DOHH2 (cell line): Measurements from ENCODE around the gene NUCB1.
"Not testable (repeated sequence)": the region's sequence is repeated elsewhere in the genome, so short reads cannot be mapped to it uniquely, and the experiment has no call there.

Experiments used
- H3F3A ChIP-seq: fragments of 200-600 bp; sonication (generic), shearing (Covaris generic); 2 replicates; pipeline ENCODE4 v1.6.0; 2016; ENCODE audit warnings: antibody characterized with exemption, mild to moderate bottlenecking; ENCODE audit not compliant: control insufficient read depth, insufficient read depth
- H3K27ac ChIP-seq: fragments of 200-600 bp; sonication (generic); 2 replicates; pipeline ENCODE4 v1.5.1; 2014; ENCODE audit warnings: low read depth, mild to moderate bottlenecking, low read length, moderate library complexity
- H3K27me3 ChIP-seq: fragments of 200-600 bp; sonication (generic); 2 replicates; pipeline ENCODE4 v1.6.1; 2014; ENCODE audit warnings: mild to moderate bottlenecking, low read length, mixed read lengths; ENCODE audit not compliant: control insufficient read depth
- H3K36me3 ChIP-seq: fragments of 200-600 bp; sonication (generic); 2 replicates; pipeline ENCODE4 v1.6.1; 2014; ENCODE audit warnings: mild to moderate bottlenecking, low read length, moderate library complexity, mixed read lengths; ENCODE audit not compliant: control insufficient read depth
- H3K4me1 ChIP-seq: fragments of 200-600 bp; sonication (generic); 2 replicates; pipeline ENCODE4 v1.6.1; 2014; ENCODE audit warnings: mild to moderate bottlenecking, low read length, mixed read lengths; ENCODE audit not compliant: control insufficient read depth
- H3K4me2 ChIP-seq: fragments of 200-600 bp; sonication (generic); 2 replicates; pipeline ENCODE4 v1.6.0; 2014; ENCODE audit warnings: mild to moderate bottlenecking, low read length, moderate library complexity
- H3K4me3 ChIP-seq: fragments of 200-600 bp; sonication (generic); 2 replicates; pipeline ENCODE4 v1.5.1; 2014; ENCODE audit warnings: mild to moderate bottlenecking, low read length, mixed read lengths
- H3K79me2 ChIP-seq: fragments of 200-600 bp; sonication (generic); 2 replicates; pipeline ENCODE4 v1.6.1; 2014; ENCODE audit warnings: mild to moderate bottlenecking, low read length, mixed read lengths; ENCODE audit not compliant: control insufficient read depth
- H3K9me2 ChIP-seq: fragments of 200-600 bp; sonication (generic); replicated peaks from 2 replicates; pipeline ENCODE4 v1.6.1; 2014; ENCODE audit warnings: mild to moderate bottlenecking, low read length, mixed read lengths; ENCODE audit not compliant: control insufficient read depth
- H3K9me3 ChIP-seq: fragments of 200-600 bp; sonication (generic); 2 replicates; pipeline ENCODE4 v1.6.1; 2014; ENCODE audit warnings: antibody characterized with exemption, low read length, mixed read lengths; ENCODE audit not compliant: control insufficient read depth, insufficient read depth
- H4K20me1 ChIP-seq: fragments of 200-600 bp; sonication (generic); 2 replicates; pipeline ENCODE4 v1.6.0; 2014; ENCODE audit warnings: low read depth, mild to moderate bottlenecking, antibody characterized with exemption, low read length, moderate library complexity; ENCODE audit not compliant: control insufficient read depth, insufficient read depth
- CTCF ChIP-seq: fragments of 200-600 bp; sonication (generic); IDR thresholded peaks from one replicate; pipeline ENCODE4 v1.5.1; 2014; ENCODE audit warnings: antibody characterized with exemption, mild to moderate bottlenecking, low read depth, low read length; ENCODE audit not compliant: poor library complexity, severe bottlenecking
- EZH2phosphoT487 ChIP-seq: fragments of 200-600 bp; sonication (generic); IDR thresholded peaks from 2 replicates; pipeline ENCODE4 v1.6.1; 2017; ENCODE audit warnings: borderline replicate concordance, mild to moderate bottlenecking, antibody characterized with exemption, low read length, moderate library complexity, mixed read lengths

Gene NUCB1

GRCh38 chr19:48897181-48897580 is 2.9 kb upstream of the NUCB1 start:
- Histone ChIP-seq H3K4me3 (no peak overlapping the region), H4K20me1 (no peaks in the 10 kb centered on the region), H3F3A (peaks cover 4% of the 10 kb centered on the region; the same call in 1 of the 2 replicates)

GRCh38 chr19:48899386-48899749 is 744 bp upstream of the NUCB1 start:
- H3K9me3 ChIP-seq, H4K20me1 ChIP-seq, H3K4me2 ChIP-seq, H3K27me3 ChIP-seq, H3F3A ChIP-seq, H3K27ac ChIP-seq, H3K9me2 ChIP-seq: not testable (repeated sequence)
- Histone ChIP-seq H3K79me2 (peaks cover 24% of the 10 kb centered on the region), H3K36me3 (peaks cover 18% of the 10 kb centered on the region), H3K4me3 (peak overlapping the region; percentile 82; the same call in 1 of the 2 replicates), H3K4me1 (peaks cover 23% of the 10 kb centered on the region)

More at GRCh38 chr19:48897181-48897580, 2.9 kb upstream of the NUCB1 start:
- Histone ChIP-seq H3K27ac (no peak overlapping the region), H3K27me3 (no peaks in the 10 kb centered on the region), H3K9me2 (no peaks in the 10 kb centered on the region), H3K79me2 (peaks cover 19% of the 10 kb centered on the region), H3K4me1 (peaks cover 26% of the 10 kb centered on the region), H3K36me3 (peaks cover 12% of the 10 kb centered on the region), H3K9me3 (no peaks in the 10 kb centered on the region), H3K4me2 (no peak overlapping the region)
- no peak for TF ChIP-seq EZH2phosphoT487
- TF ChIP-seq CTCF = no peak

- Histone ChIP-seq H3K9me3 (no peaks in the 10 kb centered on the region), H3K79me2 (peaks cover 24% of the 10 kb centered on the region), H3K27me3 (no peaks in the 10 kb centered on the region), H3K27ac (peak overlapping the region; percentile 50), H3K4me2 (peak overlapping the region; percentile 80), H3K4me1 (peaks cover 21% of the 10 kb centered on the region), H3F3A (peaks cover 4% of the 10 kb centered on the region; the same call in 1 of the 2 replicates), H3K36me3 (peaks cover 29% of the 10 kb centered on the region), H3K4me3 (peak overlapping the region; percentile 82), H3K9me2 (no peaks in the 10 kb centered on the region), H4K20me1 (no peaks in the 10 kb centered on the region)
- TF ChIP-seq CTCF = peak; percentile 18
- no peak for TF ChIP-seq EZH2phosphoT487
These were observed 630 bp downstream of the NUCB1 start for GRCh38 chr19:48900477-48901406.

GRCh38 chr19:48902291-48902690 is 2.2 kb downstream of the NUCB1 start:
- H3K9me2 ChIP-seq, H3K27me3 ChIP-seq, H3K4me2 ChIP-seq, H3K9me3 ChIP-seq, H3K4me3 ChIP-seq, H3F3A ChIP-seq, H3K27ac ChIP-seq, H4K20me1 ChIP-seq: not testable (repeated sequence)
- Histone ChIP-seq H3K79me2 (peaks cover 24% of the 10 kb centered on the region), H3K4me1 (peaks cover 17% of the 10 kb centered on the region), H3K36me3 (peaks cover 33% of the 10 kb centered on the region)

GRCh38 chr19:48903788-48904187 is 3.7 kb downstream of the NUCB1 start:
- not testable (repeated sequence) for H3K9me2 ChIP-seq, H3F3A ChIP-seq, H3K9me3 ChIP-seq, H4K20me1 ChIP-seq, H3K27ac ChIP-seq, H3K4me2 ChIP-seq, H3K27me3 ChIP-seq, H3K4me3 ChIP-seq
- peaks cover 45% of the 10 kb centered on the region for H3K36me3 ChIP-seq
- peaks cover 25% of the 10 kb centered on the region for H3K79me2 ChIP-seq
- peaks cover 26% of the 10 kb centered on the region for H3K4me1 ChIP-seq
